GM12874 (cell line): ENCODE data around the gene OVAAL.

Source experiments
- CTCF ChIP-seq: IDR thresholded peaks from 2 replicates; pipeline ENCODE4 v1.5.1; 2011; ENCODE audit warnings: low read depth, mild to moderate bottlenecking, control low read depth, low read length, moderate library complexity; ENCODE audit not compliant: insufficient read depth

The OVAAL gene

GRCh38 chr1:180560200-180560867, 1.6 kb downstream of the OVAAL start:
- TF ChIP-seq CTCF = no peak

- TF ChIP-seq CTCF = no peak
Measured at GRCh38 chr1:180560868-180561600, 2.3 kb downstream of the OVAAL start.

GRCh38 chr1:180562640-180563025, 3.9 kb downstream of the OVAAL start:
- TF ChIP-seq CTCF = no peak

- no peak for TF ChIP-seq CTCF
Measured at GRCh38 chr1:180563026-180563827, 4.5 kb downstream of the OVAAL start.

GRCh38 chr1:180565121-180565871, 6.5 kb downstream of the OVAAL start:
- TF ChIP-seq CTCF = no peak

- TF ChIP-seq CTCF = no peak
Measured at GRCh38 chr1:180566026-180566425, 7.3 kb downstream of the OVAAL start.
